Caco-2 (cell line): ENCODE results near the gene SAFB2. TPM values are rescaled to one million over a fixed set of nuclear protein-coding genes. Genes with fewer than 3 reads are reported as not detected.

Experiments used
- BruUV-seq: library from RNA; stranded (reverse); fragments of 400-500 nt; replicated peaks from 2 replicates; lab custom pipeline; 2021; lab: Mats Ljungman, UMichigan
- CTCF ChIA-PET: fragments of 300-600 bp; sonication (Branson Sonifier 250); formaldehyde crosslinking; loops from one replicate; lab custom pipeline; 2022; ENCODE audit warnings: antibody characterized with exemption; lab: Charles Lee
- POLR2A ChIA-PET: fragments of 300-600 bp; sonication (Branson Sonifier 250); formaldehyde crosslinking; loops from one replicate; lab custom pipeline; 2022; ENCODE audit warnings: antibody characterized with exemption; lab: Charles Lee
- DNase-seq, 2 experiments: peaks; one replicate each; pipeline versions ENCODE4 v3.0.0 to v3.0.0-alpha.2; 2020 to 2022
- H3K27me3 ChIP-seq: replicated peaks from 2 replicates; pipeline ENCODE4 v1.6.0; 2011; ENCODE audit warnings: low read length; ENCODE audit not compliant: control insufficient read depth, insufficient read depth
- H3K36me3 ChIP-seq: 2 replicates; pipeline ENCODE4 v1.5.1; 2011; ENCODE audit warnings: low read length; ENCODE audit not compliant: control insufficient read depth, insufficient read depth
- H3K4me1 ChIP-seq: fragments of 250-450 bp; sonication (Bioruptor Pico); 2 replicates; pipeline ENCODE4 v1.5.1; 2020; ENCODE audit warnings: mild to moderate bottlenecking
- H3K4me3 ChIP-seq: 2 replicates; pipeline ENCODE4 v1.5.1; 2011; ENCODE audit warnings: low read depth, mild to moderate bottlenecking, control low read depth, low read length
- H3K9me3 ChIP-seq: fragments of 250-450 bp; sonication (Bioruptor Pico); 2 replicates; pipeline ENCODE4 v1.5.1; 2020; ENCODE audit warnings: mild to moderate bottlenecking, moderate library complexity
- H3K27ac Mint-ChIP-seq: one replicate; pipeline ENCODE4 v1.8.0; 2022; ENCODE audit warnings: mixed read lengths; ENCODE audit not compliant: unreplicated experiment
- H3K27me3 Mint-ChIP-seq: one replicate; pipeline ENCODE4 v1.8.0; 2022; ENCODE audit warnings: mixed read lengths; ENCODE audit not compliant: insufficient read depth, unreplicated experiment
- H3K36me3 Mint-ChIP-seq: one replicate; pipeline ENCODE4 v1.8.0; 2022; ENCODE audit warnings: mild to moderate bottlenecking, mixed read lengths; ENCODE audit not compliant: insufficient read depth, unreplicated experiment
- H3K4me1 Mint-ChIP-seq: one replicate; pipeline ENCODE4 v1.8.0; 2022; ENCODE audit warnings: low read depth, mixed read lengths; ENCODE audit not compliant: unreplicated experiment
- H3K4me3 Mint-ChIP-seq: one replicate; pipeline ENCODE4 v1.8.0; 2022; ENCODE audit warnings: mild to moderate bottlenecking, moderate library complexity, mixed read lengths; ENCODE audit not compliant: unreplicated experiment
- H3K9me3 Mint-ChIP-seq: one replicate; pipeline ENCODE4 v1.8.0; 2022; ENCODE audit warnings: mixed read lengths; ENCODE audit not compliant: unreplicated experiment
- CTCF ChIP-seq, 2 experiments: fragments of 200-600 bp in 1 of 2; IDR thresholded peaks; 1 replicate in 1 of 2; 2 replicates in 1 of 2; pipeline versions ENCODE4 v1.5.1 to v1.8.0; 2011 to 2022; ENCODE audit warnings: antibody characterized with exemption in 1 of 2, control low read depth in 1 of 2, inconsistent platforms in 1 of 2, low read depth in 1 of 2, low read length in 1 of 2, mild to moderate bottlenecking in 1 of 2, moderate library complexity in 1 of 2; ENCODE audit not compliant: insufficient read depth in 1 of 2, severe bottlenecking in 1 of 2, unreplicated experiment in 1 of 2
- intact Hi-C: fragments of 100-400 bp; cut with micrococcal nuclease; formaldehyde crosslinking; loops from one replicate; pipeline ENCODE4 v1.10.0; 2022; ENCODE audit not compliant: unreplicated experiment
- total RNA-seq: library from RNA; stranded (reverse); gene quantifications from 2 replicates; pipeline ENCODE4 v1.2.3, GENCODE V29; 2022

SAFB2 gene
- total RNA-seq, 1 experiment from 2014 or later: 81.3 TPM

GRCh38 chr19:5631567-5632240 lies 9.1 kb upstream of the SAFB2 start:
- 0 out of 2 replicates have a peak, but pooled peaks cover 3% of the 10 kb centered on the region for H3K4me1 ChIP-seq
- Mint-ChIP-seq H3K4me3 (no peak overlapping the region), H3K27me3 (no peaks in the 10 kb centered on the region), H3K27ac (no peak overlapping the region), H3K4me1 (peaks cover 21% of the 10 kb centered on the region), H3K9me3 (no peaks in the 10 kb centered on the region), H3K36me3 (peaks cover 60% of the 10 kb centered on the region)
- H3K27me3 ChIP-seq: no peaks in the 10 kb centered on the region
- peaks cover 3% of the 10 kb centered on the region for H3K36me3 ChIP-seq
- intact Hi-C loops: no loop called here
- no peak overlapping the region for H3K4me3 ChIP-seq
- no peak for TF ChIP-seq CTCF (IDR thresholded peaks at IDR 0.05; ENCODE audit: insufficient read depth in 1 of 2, low read depth in 1 of 2, low read length in 1 of 2, severe bottlenecking in 1 of 2, unreplicated experiment in 1 of 2)
- no peaks in the 10 kb centered on the region for H3K9me3 ChIP-seq
- ChIA-PET CTCF (no interaction called here), POLR2A (no interaction called here)
- DNase-seq: no peak
- no TSS peak for BruUV-seq

GRCh38 chr19:5628919-5629481 lies 6.4 kb upstream of the SAFB2 start:
- BruUV-seq: no TSS peak
- H3K4me3 Mint-ChIP-seq: no peak overlapping the region
- CTCF ChIA-PET: no interaction called here
- no peak for DNase-seq
- H3K27me3 ChIP-seq: no peaks in the 10 kb centered on the region
- no peaks in the 10 kb centered on the region for H3K27me3 Mint-ChIP-seq
- no peak overlapping the region for H3K27ac Mint-ChIP-seq
- peaks cover 73% of the 10 kb centered on the region for H3K36me3 Mint-ChIP-seq
- POLR2A ChIA-PET: no interaction called here
- no peaks in the 10 kb centered on the region for H3K9me3 Mint-ChIP-seq
- H3K9me3 ChIP-seq: no peaks in the 10 kb centered on the region
- 0 out of 2 replicates have a peak, but pooled peaks cover 3% of the 10 kb centered on the region for H3K4me1 ChIP-seq
- peaks cover 5% of the 10 kb centered on the region for H3K36me3 ChIP-seq
- H3K4me3 ChIP-seq: no peak overlapping the region
- intact Hi-C loops: no loop called here
- peaks cover 35% of the 10 kb centered on the region for H3K4me1 Mint-ChIP-seq
- no peak for TF ChIP-seq CTCF (IDR thresholded peaks at IDR 0.05; ENCODE audit: insufficient read depth in 1 of 2, low read depth in 1 of 2, low read length in 1 of 2, severe bottlenecking in 1 of 2, unreplicated experiment in 1 of 2)

GRCh38 chr19:5628461-5628860 lies 5.9 kb upstream of the SAFB2 start:
- no peak overlapping the region for H3K27ac Mint-ChIP-seq

More at GRCh38 chr19:5628461-5628860, 5.9 kb upstream of the SAFB2 start:
- no peaks in the 10 kb centered on the region for H3K27me3 Mint-ChIP-seq
- no peaks in the 10 kb centered on the region for H3K9me3 Mint-ChIP-seq
- Histone ChIP-seq H3K36me3 (peaks cover 5% of the 10 kb centered on the region), H3K4me3 (no peak overlapping the region), H3K4me1 (0 out of 2 replicates have a peak, but pooled peaks cover 3% of the 10 kb centered on the region), H3K9me3 (no peaks in the 10 kb centered on the region), H3K27me3 (no peaks in the 10 kb centered on the region)
- no peak overlapping the region for H3K4me3 Mint-ChIP-seq
- ChIA-PET POLR2A (no interaction called here), CTCF (no interaction called here)
- no TSS peak for BruUV-seq
- intact Hi-C loops: no loop called here
- DNase-seq: no peak
- TF ChIP-seq CTCF (IDR thresholded peaks at IDR 0.05; ENCODE audit: insufficient read depth in 1 of 2, low read depth in 1 of 2, low read length in 1 of 2, severe bottlenecking in 1 of 2, unreplicated experiment in 1 of 2): no peak
- peaks cover 73% of the 10 kb centered on the region for H3K36me3 Mint-ChIP-seq
- peaks cover 35% of the 10 kb centered on the region for H3K4me1 Mint-ChIP-seq
